Measurements from ENCODE around the gene CNTN6.

- TF ChIP-seq POLR2A (IDR thresholded peaks at IDR 0.05) (no peak), CTCF (IDR thresholded peaks at IDR 0.05) (no peak), POLR2AphosphoS5 (IDR thresholded peaks at IDR 0.05; ENCODE audit: insufficient read depth in 1 of 2, low read depth in 1 of 2) (no peak)
Measured at GRCh38 chr3:1232276-1232675, 139.5 kb downstream of the CNTN6 start.

All from vagina (tissue), 2 donors.